HG03039 (cell line): ENCODE measurements around the gene PDK4.

ENCODE experiments used
- ATAC-seq: cut with Tn5 transposase; IDR thresholded peaks from one replicate; pipeline ENCODE4 v1.9.1; 2021; ENCODE audit warnings: mild to moderate bottlenecking, moderate library complexity; ENCODE audit not compliant: unreplicated experiment

The PDK4 gene

GRCh38 chr7:95596198-95597063 is at the start of gene PDK4:
TSS of gene PDK4 (minus strand) at chr7:95596516. CDS start at chr7:95596293, 223 bp downstream.
- no peak for ATAC-seq

DNA sequence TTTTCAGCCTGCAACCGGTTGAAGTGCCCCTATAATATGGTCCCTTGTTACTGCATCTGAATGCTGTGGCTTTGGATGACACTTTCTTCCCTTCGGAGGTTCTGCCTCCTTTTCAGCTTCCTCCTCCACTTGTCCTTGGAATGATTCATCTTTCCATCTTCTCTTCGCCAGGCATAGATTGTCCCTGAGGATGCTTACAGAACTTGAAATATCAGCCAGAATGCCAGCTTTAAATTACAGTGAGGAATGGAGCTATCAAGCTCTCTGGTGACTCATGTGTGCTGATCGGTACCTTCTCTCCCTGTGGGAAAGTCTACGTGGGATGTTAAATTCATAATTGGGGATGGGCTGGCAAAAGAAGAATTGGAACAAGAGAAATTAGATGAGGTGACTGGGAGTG is 45.9 kb upstream of the PDK4 start:
- ATAC-seq = no peak

DNA sequence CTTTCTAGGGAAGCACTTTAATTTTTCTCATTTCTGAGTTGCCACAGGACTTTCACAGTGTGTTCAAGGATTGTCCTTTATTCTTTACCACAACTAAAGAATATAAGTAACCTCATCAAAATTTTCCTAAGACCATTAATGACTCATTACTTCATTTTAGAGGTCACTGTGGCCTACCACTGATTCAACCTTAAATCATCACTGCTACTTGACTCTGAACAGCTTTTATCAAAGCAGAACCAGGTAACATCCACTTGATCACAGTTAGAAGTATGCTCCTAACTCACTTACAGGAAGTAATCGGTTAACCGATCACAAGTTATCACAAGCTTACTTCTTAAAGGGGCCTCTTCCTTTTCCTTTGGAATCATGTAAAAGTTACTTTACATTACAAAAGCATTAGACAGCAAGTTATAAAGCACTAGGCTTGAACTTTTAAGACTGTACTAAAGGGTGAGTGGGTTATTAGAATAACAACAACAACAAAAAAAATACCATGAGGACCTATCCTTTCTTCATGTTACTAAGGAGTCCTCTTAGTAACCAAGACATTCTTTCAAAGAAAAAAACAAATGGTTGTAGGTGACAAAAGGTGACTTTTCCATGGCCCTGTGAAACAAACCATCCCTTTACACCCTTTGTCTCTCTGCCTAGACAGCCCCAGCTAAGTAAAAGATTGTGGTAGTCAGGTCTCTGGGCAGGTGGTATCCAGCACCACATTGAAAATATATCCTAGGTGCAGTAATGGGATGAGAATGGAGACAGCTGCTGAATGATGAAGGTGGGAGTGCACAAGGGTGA is 40.0 kb upstream of the PDK4 start:
- ATAC-seq = no peak

DNA sequence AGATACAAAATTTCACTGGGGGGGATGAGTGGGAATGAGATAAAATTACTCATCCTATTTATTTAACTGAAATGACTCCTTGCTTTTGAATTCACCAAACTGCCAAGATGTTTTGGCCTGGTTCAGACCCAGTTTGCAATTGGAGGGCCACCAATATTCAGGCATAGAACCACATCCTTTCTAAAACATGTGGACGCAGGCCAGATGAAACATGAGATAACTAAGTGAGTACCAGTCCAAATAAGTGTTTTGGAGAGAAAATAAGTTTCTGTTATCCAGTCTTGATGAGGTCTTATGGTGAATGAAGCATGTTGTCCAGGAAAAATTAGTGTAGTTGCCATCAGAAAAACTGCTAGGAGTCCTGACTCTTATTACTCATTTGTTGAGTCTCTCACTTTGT is 36.3 kb upstream of the PDK4 start:
- ATAC-seq = no peak

DNA sequence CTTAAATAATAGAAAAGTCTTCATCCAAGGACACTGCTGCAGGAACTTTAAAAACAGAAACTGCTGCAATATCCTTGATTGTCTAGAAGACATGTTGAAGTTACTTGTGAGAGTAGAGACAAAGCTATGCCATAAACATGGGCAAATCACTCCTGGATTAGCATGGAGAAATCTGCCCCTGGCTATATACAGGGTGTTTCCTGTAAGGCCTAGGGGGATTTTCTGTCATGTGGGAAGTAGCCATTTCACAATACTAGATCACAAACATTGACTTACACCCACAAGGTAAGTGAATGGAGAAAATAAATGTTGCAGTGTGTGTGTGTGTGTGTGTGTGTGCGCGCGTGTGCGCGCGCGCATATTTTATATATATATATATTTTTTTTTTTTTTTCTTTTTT is 35.2 kb upstream of the PDK4 start:
- no peak for ATAC-seq

DNA sequence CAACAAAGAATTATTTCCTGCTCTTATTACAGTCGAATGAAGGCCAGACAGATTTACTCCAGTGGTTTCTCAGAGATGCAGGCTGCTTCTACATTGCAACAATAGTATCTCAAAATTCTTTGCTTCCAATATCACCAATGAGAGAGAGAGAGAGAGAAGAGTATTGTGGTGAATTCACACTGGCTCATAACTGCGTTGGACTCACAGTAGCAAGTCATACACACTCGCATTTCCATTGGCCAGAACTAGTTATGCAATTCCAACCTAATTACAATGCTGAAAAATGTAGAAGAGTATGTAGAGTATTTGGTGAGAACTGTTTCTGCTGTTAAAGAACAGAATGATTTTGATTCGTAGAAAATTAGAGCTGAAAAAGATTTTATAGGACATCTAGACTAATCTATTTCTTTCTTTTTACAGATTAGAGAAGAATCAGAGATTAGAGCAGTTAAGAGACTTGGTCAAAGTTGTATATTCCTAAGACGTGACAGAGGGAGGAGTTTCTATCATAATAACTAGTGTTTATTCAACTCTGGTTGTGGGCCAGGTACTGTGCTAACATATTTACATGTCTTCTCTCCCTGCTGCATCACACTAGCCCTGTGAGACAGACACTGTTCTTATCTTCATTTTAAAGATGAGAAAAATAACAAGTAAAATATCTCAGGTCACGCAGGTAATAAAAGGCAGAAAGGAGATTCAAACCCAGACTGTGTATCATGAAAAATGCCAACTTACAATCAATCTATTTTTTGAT is 34.6 kb upstream of the PDK4 start:
- no peak for ATAC-seq

DNA sequence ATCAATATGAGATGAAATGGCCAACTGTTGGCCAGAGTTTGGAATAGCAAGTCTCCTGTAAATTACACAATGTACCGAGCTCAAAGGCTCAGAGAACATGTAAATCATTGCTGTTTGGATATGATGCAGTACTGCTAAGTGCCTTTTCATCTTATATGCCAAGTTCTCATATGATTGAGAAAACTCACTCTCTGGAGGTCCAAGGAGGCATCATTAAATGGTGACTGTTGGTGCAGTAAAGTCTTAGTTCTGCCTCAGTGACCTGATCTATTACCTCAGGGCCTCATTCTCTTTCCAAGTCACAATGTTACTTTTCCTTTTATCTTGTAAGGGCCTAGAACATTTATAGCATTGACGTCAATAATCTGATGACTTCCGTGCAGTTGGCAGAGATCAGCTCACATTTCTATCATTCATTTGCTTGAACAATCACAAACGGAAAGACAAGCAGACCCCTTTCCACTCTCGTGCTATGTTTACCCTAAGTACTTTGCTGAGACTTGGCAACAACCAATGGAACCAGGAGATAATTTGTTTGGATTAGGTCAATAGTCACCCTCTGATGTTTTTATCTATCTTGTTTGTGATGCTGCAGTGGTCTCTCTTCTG is 32.6 kb upstream of the PDK4 start:
- no peak for ATAC-seq

DNA sequence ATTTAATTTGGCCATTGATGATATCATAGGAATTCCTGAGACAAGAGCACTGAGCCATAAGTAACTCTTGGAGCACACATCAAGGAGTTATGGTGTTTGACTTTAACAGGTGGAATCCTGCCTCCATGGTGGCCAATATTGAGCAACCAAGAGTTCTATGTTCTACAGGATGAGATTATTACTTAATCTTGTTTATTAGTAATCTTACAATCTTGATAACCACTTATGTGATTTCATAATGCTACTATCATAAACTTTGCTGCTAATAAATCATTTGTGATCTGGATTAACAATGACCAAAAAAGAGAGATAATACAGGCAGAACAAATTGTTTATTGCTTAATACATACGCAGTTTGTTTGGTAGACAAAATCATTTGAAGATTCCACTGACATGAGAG is 27.5 kb upstream of the PDK4 start:
- ATAC-seq = no peak

DNA sequence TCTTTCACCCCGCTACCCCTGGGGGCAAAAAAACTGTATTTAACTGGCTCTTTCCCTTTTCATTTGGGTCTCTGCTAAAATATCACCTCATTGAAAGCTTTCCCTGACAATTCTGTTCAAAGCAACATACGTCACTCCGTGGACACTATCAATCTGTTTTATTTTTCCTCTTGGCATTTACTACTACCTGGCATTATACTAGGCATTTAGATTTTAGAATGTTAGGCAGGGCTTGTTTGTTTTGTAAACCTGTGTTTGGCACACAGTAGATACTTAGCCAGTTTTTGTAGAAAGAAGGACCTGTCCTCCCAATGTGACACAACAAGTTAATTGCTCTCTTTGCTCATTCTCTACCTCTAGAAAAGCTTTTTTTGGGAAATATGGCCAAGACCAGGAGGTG is 26.5 kb upstream of the PDK4 start:
- no peak for ATAC-seq

DNA sequence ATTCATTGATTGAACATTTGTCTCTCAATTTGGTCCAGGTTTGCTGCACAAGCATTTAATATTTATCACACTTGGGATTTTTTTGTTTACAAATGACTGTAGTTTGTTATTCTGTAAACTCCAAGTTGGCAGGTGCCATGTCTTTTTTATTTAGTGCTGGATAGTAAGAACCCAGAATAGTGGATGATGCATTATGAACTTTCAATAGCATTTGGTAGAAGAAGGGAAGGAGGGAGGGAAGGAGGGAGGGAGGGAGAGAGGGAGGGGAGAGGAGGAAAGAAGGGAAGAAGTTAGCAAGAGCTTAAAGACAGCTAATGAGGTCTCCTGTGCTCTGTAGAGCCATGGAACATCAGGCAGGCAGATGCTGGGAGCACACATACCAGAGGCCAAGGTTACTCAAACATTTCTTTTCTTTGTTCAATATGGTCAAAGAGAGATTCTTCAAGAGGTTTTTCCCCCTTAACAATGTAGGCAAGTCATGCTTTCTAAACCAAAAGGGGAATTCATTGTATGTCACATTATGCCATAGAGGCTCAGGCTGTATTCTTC is 25.8 kb upstream of the PDK4 start:
- no peak for ATAC-seq

DNA sequence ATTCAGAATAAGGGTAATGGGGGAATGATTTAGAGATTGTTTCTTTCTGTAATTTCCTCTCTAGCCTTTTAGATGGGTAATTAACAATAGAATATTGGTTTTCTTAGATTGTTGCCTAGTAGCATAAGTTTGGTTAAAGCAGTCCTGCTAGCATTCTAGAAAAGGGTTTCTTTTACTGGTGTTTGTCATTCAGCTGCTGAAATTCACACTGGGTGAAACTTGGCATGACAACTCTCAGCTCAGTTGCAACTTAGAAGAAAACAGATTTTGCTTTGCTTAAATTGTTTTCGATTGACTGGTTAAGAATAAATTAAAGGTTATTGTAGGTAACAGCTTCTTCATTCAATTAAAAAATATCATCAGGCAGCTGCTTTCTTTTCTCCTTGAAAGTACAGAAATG is 25.1 kb upstream of the PDK4 start:
- ATAC-seq = no peak

DNA sequence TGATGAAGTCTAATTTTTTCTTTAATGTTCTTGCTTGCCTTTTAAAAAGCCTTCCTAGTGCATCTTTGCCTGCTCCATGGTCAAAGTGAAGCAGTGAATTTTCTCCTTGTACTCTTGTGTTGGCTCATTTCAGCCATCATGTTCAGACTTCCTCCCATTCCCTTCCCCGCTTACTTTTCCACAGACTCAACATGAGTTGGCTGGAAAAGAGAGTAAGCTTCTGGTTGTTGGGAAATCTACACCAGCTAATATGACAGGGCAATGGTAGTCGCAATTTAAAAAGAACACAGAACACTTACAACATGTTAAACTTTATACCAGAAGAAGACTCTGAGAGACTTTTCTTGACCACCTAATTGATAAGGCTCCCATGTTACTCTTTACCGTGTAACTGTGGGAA is 24.3 kb upstream of the PDK4 start:
- ATAC-seq = no peak

DNA sequence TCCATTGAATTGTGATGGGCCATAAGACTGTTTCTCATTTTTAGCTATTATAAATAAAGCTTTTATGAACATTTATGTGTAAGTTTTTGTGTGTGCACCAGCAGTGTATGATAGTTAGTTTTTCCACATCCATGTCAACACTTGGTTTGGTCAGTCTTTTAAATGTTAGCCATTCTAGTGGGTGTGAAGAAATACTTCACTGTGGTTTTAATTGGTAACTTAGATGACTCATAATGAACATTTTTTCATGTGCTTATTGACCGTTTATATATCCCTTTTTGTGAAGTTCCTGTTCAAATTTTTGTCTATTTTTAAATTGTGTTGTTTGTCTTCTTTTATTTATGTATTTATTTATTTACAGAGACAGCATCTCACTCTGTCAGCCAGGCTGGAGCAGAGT is 23.6 kb upstream of the PDK4 start:
- no peak for ATAC-seq

GRCh38 chr7:95619517-95619916 is 23.2 kb upstream of the PDK4 start:
- no peak for ATAC-seq

GRCh38 chr7:95614442-95614940 is 18.2 kb upstream of the PDK4 start:
- no peak for ATAC-seq

DNA sequence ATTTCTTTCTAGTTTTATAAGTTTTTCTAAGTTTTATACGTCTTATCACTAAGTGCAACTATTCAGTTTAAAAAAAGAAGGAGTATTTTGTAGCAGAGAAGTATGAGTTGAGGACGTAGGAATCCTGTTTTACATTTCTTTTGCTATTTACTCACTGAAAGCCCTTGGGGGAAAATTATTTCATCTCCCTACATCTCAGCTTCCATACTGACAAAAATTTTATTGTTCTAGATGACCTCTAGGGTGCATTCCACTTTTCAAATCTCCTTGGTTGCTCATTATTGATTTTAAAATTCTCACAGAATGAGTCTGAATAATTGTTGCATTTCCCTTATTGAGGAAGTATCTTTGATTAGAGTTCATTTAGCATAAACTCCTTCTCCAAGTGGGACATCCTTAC is 14.9 kb upstream of the PDK4 start:
- no peak for ATAC-seq

- ATAC-seq = no peak
Observed at GRCh38 chr7:95609277-95609971, 13.1 kb upstream of the PDK4 start.

GRCh38 chr7:95608359-95609173 is 12.2 kb upstream of the PDK4 start:
- peak; percentile 98 for ATAC-seq

- ATAC-seq = no peak
Observed at GRCh38 chr7:95607561-95607960, 11.2 kb upstream of the PDK4 start.
